Measurements from ENCODE around the gene CASZ1. TPM values are rescaled to one million over a fixed set of nuclear protein-coding genes. Genes with fewer than 3 reads are reported as not detected.

CASZ1 gene
- total and polyA plus RNA-seq, 2 experiments from 2014 or later, result 6.2 to 6.7 TPM

GRCh38 chr1:10765734-10766478, 30.5 kb downstream of the CASZ1 start:
- no peaks in the 10 kb centered on the region for H3K27me3 ChIP-seq (ENCODE audit: insufficient read depth)
- no peak overlapping the region for H3K27ac ChIP-seq (ENCODE audit: low read depth)
- no peaks in the 10 kb centered on the region for H4K20me1 ChIP-seq (replicated peaks; ENCODE audit: insufficient read depth)
- H3K4me3 Mint-ChIP-seq, result no peak overlapping the region
- TF ChIP-seq REST (IDR thresholded peaks at IDR 0.05; ENCODE audit: unreplicated experiment) (no peak), ZNF331 (CRISPR knock-in tag; IDR thresholded peaks at IDR 0.05; ENCODE audit: low read depth) (no peak), EZH2 (IDR thresholded peaks at IDR 0.05; ENCODE audit: low read depth, unreplicated experiment) (no peak), JUNB (IDR thresholded peaks at IDR 0.05; ENCODE audit: unreplicated experiment) (no peak), POLR2AphosphoS5 (IDR thresholded peaks at IDR 0.05; ENCODE audit: low read depth) (no peak), CREB1 (CRISPR knock-in tag; IDR thresholded peaks at IDR 0.05; ENCODE audit: low read depth) (no peak), ETS1 (IDR thresholded peaks at IDR 0.05) (no peak), ZNF462 (CRISPR knock-in tag; IDR thresholded peaks at IDR 0.05) (no peak), ZNF114 (CRISPR knock-in tag; IDR thresholded peaks at IDR 0.05) (no peak), EZH2phosphoT487 (IDR thresholded peaks at IDR 0.05; ENCODE audit: unreplicated experiment) (no peak), NANOG (IDR thresholded peaks at IDR 0.05; ENCODE audit: borderline replicate concordance) (no peak), STAT1 (IDR thresholded peaks at IDR 0.05; ENCODE audit: unreplicated experiment) (no peak), CTCF (conservative IDR thresholded peaks at IDR 0.05; ENCODE audit: low read depth in 2 of 2) (no peak)
- no peaks in the 10 kb centered on the region for H3K36me3 ChIP-seq (ENCODE audit: insufficient read depth)
- no peaks in the 10 kb centered on the region for H3K9me3 Mint-ChIP-seq
- peaks cover 11% of the 10 kb centered on the region for H3K27me3 Mint-ChIP-seq (ENCODE audit: insufficient read depth, low read depth, poor library complexity)
- DNase-seq (ENCODE audit: low spot score) (no peak), ATAC-seq (no peak)
- peaks cover 7% of the 10 kb centered on the region; the same call in 1 of the 2 replicates for H3K4me1 ChIP-seq (ENCODE audit: insufficient read depth)
- H3K79me2 ChIP-seq (replicated peaks; ENCODE audit: insufficient read depth), result no peaks in the 10 kb centered on the region
- H2AFZ ChIP-seq, result no peak overlapping the region
- peaks cover 21% of the 10 kb centered on the region for H3K4me1 Mint-ChIP-seq
- no peaks in the 10 kb centered on the region for H3K9me2 ChIP-seq (ENCODE audit: insufficient read depth)
- no peaks in the 10 kb centered on the region for H3F3A ChIP-seq (replicated peaks; ENCODE audit: low read depth)
- H3K27ac Mint-ChIP-seq, result no peak overlapping the region
- no peaks in the 10 kb centered on the region for H3K36me3 Mint-ChIP-seq (ENCODE audit: low read depth)
- no peak overlapping the region for H3K4me2 ChIP-seq
- H3K4me3 ChIP-seq, result no peak overlapping the region
